AG09309 (cell line): ENCODE measurements around the gene ARID3B.
"Not testable (repeated sequence)": the region's sequence is repeated elsewhere in the genome, so short reads cannot be mapped to it uniquely, and the experiment has no call there.

Experiments
- DNase-seq: peaks from one replicate; pipeline ENCODE4 v3.0.0-alpha.2; 2010; ENCODE audit warnings: low read depth
- H3K4me3 ChIP-seq: 2 replicates; pipeline ENCODE4 v1.5.1; 2011; ENCODE audit warnings: mild to moderate bottlenecking, low read depth, low read length, moderate library complexity; ENCODE audit not compliant: control insufficient read depth
- CTCF ChIP-seq: IDR thresholded peaks from 2 replicates; pipeline ENCODE4 v1.5.1; 2011; ENCODE audit warnings: mild to moderate bottlenecking, low read depth, low read length, inconsistent platforms; ENCODE audit not compliant: insufficient read depth, control insufficient read depth; ENCODE audit errors: missing control alignments

Gene ARID3B

GRCh38 chr15:74585191-74585590 is 44.2 kb downstream of the ARID3B start:
- no peak overlapping the region for H3K4me3 ChIP-seq
- no peak for DNase-seq
- TF ChIP-seq CTCF = no peak

DNA sequence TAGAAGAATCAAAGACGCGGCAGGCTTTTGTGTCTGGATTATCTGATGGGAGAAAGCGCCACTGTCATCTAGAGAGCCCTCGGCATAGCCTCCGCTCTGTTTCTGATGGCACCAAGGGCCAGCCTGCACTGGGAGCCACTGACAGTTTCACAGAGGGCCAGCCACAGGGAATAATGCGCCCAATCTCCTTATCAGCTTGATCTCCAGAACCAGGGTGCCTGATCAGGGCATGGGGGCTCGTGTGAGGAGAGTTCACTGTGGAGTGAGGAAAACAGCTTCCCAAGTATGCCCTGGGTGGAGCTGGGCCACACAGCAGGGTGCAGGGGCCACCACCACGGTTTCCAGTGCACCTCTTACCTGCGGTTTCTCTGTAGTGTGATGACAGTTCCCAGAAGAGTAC is 44.8 kb downstream of the ARID3B start:
- no peak for DNase-seq
- TF ChIP-seq CTCF = no peak
- no peak overlapping the region for H3K4me3 ChIP-seq

DNA sequence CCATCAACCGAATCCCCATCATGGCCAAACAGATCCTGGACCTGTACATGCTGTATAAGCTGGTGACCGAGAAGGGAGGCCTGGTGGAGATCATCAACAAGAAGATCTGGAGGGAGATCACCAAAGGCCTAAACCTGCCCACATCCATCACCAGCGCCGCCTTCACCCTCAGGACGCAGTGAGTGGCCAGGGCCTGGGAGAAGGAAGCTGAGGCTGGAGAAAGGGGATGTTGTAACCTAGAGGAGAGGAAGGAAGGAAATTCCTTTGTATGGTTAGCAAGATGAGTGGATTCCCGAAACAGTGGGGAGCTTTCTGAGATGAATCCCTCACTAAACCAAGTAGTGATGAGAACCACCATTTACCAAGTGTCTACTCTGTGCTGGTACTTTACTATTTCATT is 48.8 kb downstream of the ARID3B start:
- DNase-seq = no peak
- TF ChIP-seq CTCF = no peak
- H3K4me3 ChIP-seq = no peak overlapping the region

DNA sequence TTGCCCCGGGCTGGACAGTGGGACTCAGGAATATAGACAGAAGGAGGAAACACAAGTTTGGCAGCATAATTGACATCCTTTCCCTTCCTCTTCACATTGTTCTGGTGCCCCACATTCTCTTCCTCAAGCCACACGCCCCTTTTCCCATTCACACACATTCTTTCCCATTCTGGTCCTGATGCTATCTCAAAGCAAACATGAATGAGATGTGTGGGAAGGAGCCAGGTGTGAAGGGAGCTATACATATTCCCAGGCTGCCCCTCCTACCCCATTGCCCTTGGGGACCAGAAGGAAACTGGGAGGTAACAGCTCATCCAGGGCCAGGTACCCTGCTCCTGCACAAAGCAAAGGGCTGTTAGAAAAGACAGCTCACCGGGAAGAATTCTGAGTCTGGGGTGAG is 51.2 kb downstream of the ARID3B start:
- TF ChIP-seq CTCF = no peak
- H3K4me3 ChIP-seq = no peak overlapping the region
- no peak for DNase-seq

GRCh38 chr15:74593122-74593521 is 52.1 kb downstream of the ARID3B start:
- TF ChIP-seq CTCF = no peak
- no peak for DNase-seq
- H3K4me3 ChIP-seq = no peak overlapping the region

DNA sequence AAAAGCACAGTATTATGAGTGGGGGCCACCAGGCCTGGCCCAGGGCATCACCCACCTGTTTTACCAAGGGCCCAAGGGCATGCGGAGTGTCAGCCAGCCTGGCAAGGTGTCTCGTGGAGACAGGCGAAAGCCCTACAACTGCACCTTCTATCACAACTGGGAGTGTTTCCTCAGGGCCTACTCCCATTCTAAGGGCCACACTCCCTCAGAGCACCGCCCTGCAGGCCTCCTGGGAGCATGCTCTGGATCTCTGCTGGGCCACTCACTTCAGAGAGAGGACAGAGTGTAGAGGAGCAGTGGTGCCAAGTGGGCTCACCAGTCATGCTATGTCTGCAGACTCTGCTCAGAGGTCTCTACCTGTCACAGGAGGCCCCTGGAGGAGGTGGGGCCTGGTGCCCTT is 53.4 kb downstream of the ARID3B start:
- no peak for DNase-seq
- no peak for TF ChIP-seq CTCF
- H3K4me3 ChIP-seq = no peak overlapping the region

DNA sequence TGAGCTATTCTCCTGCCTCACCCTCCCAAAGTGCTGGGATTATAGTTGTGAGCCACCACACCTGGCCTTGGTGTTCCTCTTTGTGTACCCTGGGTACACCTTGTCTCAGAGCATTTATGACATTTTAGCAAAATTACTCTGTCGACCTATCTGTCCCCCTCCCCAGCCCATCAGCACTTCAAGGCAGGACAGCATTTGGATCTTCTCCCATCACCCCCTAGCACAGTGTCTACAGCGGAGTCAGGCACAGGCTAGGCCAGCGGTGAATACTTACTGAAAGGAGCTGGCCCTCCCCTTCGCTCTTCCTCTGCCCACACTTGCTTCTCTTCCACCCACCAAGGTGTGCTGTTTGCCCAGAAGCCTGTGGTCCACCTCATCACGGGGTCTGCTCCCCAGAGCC is 54.3 kb downstream of the ARID3B start:
- no peak for DNase-seq
- no peak for TF ChIP-seq CTCF
- no peak overlapping the region for H3K4me3 ChIP-seq

DNA sequence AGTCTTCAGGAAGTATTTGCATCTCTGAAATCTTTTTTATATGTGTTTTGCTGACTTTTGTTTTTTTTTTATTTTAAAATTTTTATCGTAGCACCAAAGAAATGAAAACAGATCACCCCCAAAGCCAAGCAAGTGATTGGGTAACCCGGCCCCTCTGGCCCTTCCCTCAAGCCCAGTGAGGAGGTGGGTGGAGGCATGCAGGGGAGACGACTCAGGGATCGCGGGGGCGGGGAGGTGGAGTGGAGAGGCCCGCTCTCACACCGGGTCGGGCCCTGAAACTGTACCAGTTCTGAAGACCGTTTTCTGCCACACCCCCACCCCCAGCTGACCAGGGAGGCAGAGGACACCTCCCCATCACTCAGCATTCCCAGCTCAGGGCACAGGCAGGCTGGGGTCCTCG is 55.7 kb downstream of the ARID3B start:
- DNase-seq, H3K4me3 ChIP-seq: not testable (repeated sequence)

DNA sequence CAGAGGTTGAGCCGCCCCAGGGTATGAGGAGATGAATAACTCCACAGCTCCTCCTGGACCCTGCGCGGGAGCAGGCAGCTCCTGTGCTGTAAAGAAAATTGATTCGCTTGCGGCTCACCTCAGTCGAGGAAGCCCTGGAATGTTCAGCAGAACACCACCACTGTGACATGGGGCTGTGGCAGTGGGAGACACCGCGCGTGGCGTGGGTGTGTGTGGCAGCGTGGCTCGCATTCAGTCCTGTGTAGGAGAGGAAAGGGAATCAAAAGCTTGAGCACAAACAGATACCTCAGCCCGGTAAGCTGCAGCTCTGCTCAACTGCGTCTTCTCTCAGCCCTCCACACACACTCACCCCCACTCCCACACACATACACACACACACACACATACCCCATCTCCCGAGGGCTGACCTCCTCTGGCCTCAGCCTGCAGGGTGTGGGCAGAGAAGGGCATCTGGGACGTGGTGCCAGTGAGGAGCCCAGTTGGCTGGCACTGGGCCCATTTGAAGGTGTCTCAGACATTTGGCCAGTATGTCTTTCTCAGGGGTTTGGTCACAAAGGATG is 56.2 kb downstream of the ARID3B start:
- H3K4me3 ChIP-seq, DNase-seq: not testable (repeated sequence)
